CD14-positive monocyte (primary cell): ENCODE data around the gene MEIS1. TPM values are rescaled to one million over a fixed set of nuclear protein-coding genes. Genes with fewer than 3 reads are reported as not detected.

Experiments
- DNase-seq, 3 donors: peaks; one replicate each; pipeline ENCODE4 v3.0.0-alpha.2; 2011 to 2022
- H2AFZ ChIP-seq: 2 replicates; pipeline ENCODE4 v1.6.0; 2012; ENCODE audit warnings: mild to moderate bottlenecking, low read depth, low read length, inconsistent platforms; ENCODE audit not compliant: insufficient read depth, poor library complexity, severe bottlenecking
- H3K27ac ChIP-seq, 2 donors: 1 replicate in 1 of 2; 2 replicates in 1 of 2; pipeline ENCODE4 v1.5.1; 2012 to 2013; ENCODE audit warnings: low read length in 2 of 2, control low read depth in 1 of 2, inconsistent platforms in 1 of 2, low read depth in 1 of 2, mild to moderate bottlenecking in 1 of 2
- H3K27me3 ChIP-seq, 2 donors: one replicate each; pipeline versions ENCODE4 v1.6.0 to v1.6.1; 2011 to 2013; ENCODE audit warnings: low read length in 2 of 2; ENCODE audit not compliant: control insufficient read depth in 2 of 2, insufficient read depth in 2 of 2
- H3K36me3 ChIP-seq, 2 donors: replicated peaks in 1 of 2; 1 replicate in 1 of 2; 2 replicates in 1 of 2; pipeline versions ENCODE4 v1.5.1 to v1.6.1; 2012 to 2013; ENCODE audit warnings: low read length in 2 of 2, control low read depth in 1 of 2, inconsistent platforms in 1 of 2, mild to moderate bottlenecking in 1 of 2; ENCODE audit not compliant: insufficient read depth in 2 of 2, control insufficient read depth in 1 of 2
- H3K4me1 ChIP-seq, 2 donors: 1 replicate in 1 of 2; 2 replicates in 1 of 2; pipeline versions ENCODE4 v1.5.1 to v1.6.1; 2012 to 2013; ENCODE audit warnings: low read length in 2 of 2, control low read depth in 1 of 2, inconsistent platforms in 1 of 2, mild to moderate bottlenecking in 1 of 2, moderate library complexity in 1 of 2; ENCODE audit not compliant: insufficient read depth in 2 of 2, control insufficient read depth in 1 of 2
- H3K4me2 ChIP-seq: replicated peaks from 2 replicates; pipeline ENCODE3; 2012; ENCODE audit warnings: low read length, moderate library complexity, mild to moderate bottlenecking; ENCODE audit not compliant: poor library complexity, severe bottlenecking; ENCODE audit errors: extremely low read depth
- H3K4me3 ChIP-seq, 3 experiments: fragments of 200-600 bp in 1 of 3; sonication (generic) in 1 of 3; replicated peaks in 1 of 3; 1 replicate in 2 of 3; 2 replicates in 1 of 3; pipeline ENCODE4 v1.5.1; 2011 to 2013; ENCODE audit warnings: low read length in 3 of 3, mild to moderate bottlenecking in 3 of 3, control low read depth in 2 of 3, low read depth in 2 of 3, inconsistent platforms in 1 of 3, moderate library complexity in 1 of 3
- H3K79me2 ChIP-seq: 2 replicates; pipeline ENCODE4 v1.6.0; 2012; ENCODE audit warnings: mild to moderate bottlenecking, control low read depth, inconsistent platforms, low read length, moderate library complexity; ENCODE audit not compliant: insufficient read depth
- H3K9ac ChIP-seq: 2 replicates; pipeline ENCODE4 v1.6.0; 2017; ENCODE audit warnings: low read length, mild to moderate bottlenecking; ENCODE audit not compliant: insufficient read depth, poor library complexity, severe bottlenecking
- H3K9me3 ChIP-seq, 2 donors: replicated peaks in 1 of 2; 1 replicate in 1 of 2; 2 replicates in 1 of 2; pipeline versions ENCODE4 v1.5.1 to v1.6.1; 2012 to 2013; ENCODE audit warnings: low read length in 2 of 2, control low read depth in 1 of 2; ENCODE audit not compliant: control insufficient read depth in 1 of 2, insufficient read depth in 1 of 2
- H4K20me1 ChIP-seq: 2 replicates; pipeline ENCODE4 v1.6.0; 2012; ENCODE audit warnings: mild to moderate bottlenecking, low read length, control low read depth, moderate library complexity; ENCODE audit not compliant: insufficient read depth
- H3K27ac Mint-ChIP-seq, 7 donors: one replicate each; pipeline ENCODE4 v1.8.0; 2020; ENCODE audit warnings: mild to moderate bottlenecking in 7 of 7, mixed read lengths in 7 of 7, moderate library complexity in 6 of 7, inconsistent platforms in 2 of 7
- H3K27me3 Mint-ChIP-seq, 3 donors: one replicate each; pipeline ENCODE4 v1.8.0; 2021 to 2022; ENCODE audit warnings: low read depth in 3 of 3, mild to moderate bottlenecking in 3 of 3, mixed read lengths in 3 of 3, moderate library complexity in 3 of 3, inconsistent platforms in 1 of 3
- H3K36me3 Mint-ChIP-seq, 2 donors: one replicate each; pipeline ENCODE4 v1.8.0; 2020; ENCODE audit warnings: mixed read lengths in 2 of 2, inconsistent platforms in 1 of 2, mild to moderate bottlenecking in 1 of 2
- H3K4me1 Mint-ChIP-seq: one replicate; pipeline ENCODE4 v1.8.0; 2020; ENCODE audit warnings: mild to moderate bottlenecking, mixed read lengths
- H3K4me3 Mint-ChIP-seq, 2 donors: one replicate each; pipeline ENCODE4 v1.8.0; 2020; ENCODE audit warnings: mild to moderate bottlenecking in 2 of 2, mixed read lengths in 2 of 2, moderate library complexity in 1 of 2
- H3K9me3 Mint-ChIP-seq, 7 donors: one replicate each; pipeline ENCODE4 v1.8.0; 2020 to 2022; ENCODE audit warnings: mixed read lengths in 7 of 7, mild to moderate bottlenecking in 6 of 7, moderate library complexity in 6 of 7, inconsistent platforms in 2 of 7
- WGBS: methylation state at CpG from one replicate; pipeline ENCODE4 v1.1.5; 2013; ENCODE audit warnings: missing lambda C conversion rate; ENCODE audit not compliant: insufficient coverage; 5-methylcytosine and 5-hydroxymethylcytosine counted together
- intact Hi-C, 2 donors: fragments of 100-400 bp; cut with micrococcal nuclease; formaldehyde crosslinking; loops; one replicate each; pipeline versions ENCODE4 v1.15.0 to v1.15.1; 2023
- polyA plus RNA-seq, 3 donors: library from polyadenylated mRNA; depleted of rRNA in 1 of 3; unstranded in 2 of 3; stranded (reverse) in 1 of 3; fragments of 300-500 nt in 2 of 3; fragments of >200 nt in 1 of 3; fragmentation: Illumina TruSeq in 2 of 3; gene quantifications; 1 replicate in 2 of 3; 2 replicates in 1 of 3; pipeline ENCODE4 v1.2.3, GENCODE V29; 2012 to 2021
- TF ChIP-seq, protein P1 (sequence below): fragments of 200-600 bp; IDR thresholded peaks from one replicate; pipeline ENCODE4 v1.8.0; 2022; ENCODE audit warnings: antibody characterized with exemption, mild to moderate bottlenecking

Gene MEIS1
- polyA plus RNA-seq, 3 donors: 0.09 to 0.40 TPM; not detected in 1

GRCh38 chr2:66495788-66496640, 61.1 kb downstream of the MEIS1 start:
- Histone ChIP-seq H3K36me3 (no peaks in the 10 kb centered on the region), H3K27ac (no peak overlapping the region), H4K20me1 (no peaks in the 10 kb centered on the region), H3K27me3 (no peaks in the 10 kb centered on the region), H3K9ac (no peak overlapping the region), H3K79me2 (no peaks in the 10 kb centered on the region), H3K4me1 (peaks cover 2 to 6% of the 10 kb centered on the region in 2 donors), H3K4me2 (no peak overlapping the region), H3K9me3 (no peaks in the 10 kb centered on the region), H3K4me3 (no peak overlapping the region), H2AFZ (no peak overlapping the region)
- intact Hi-C loops: no loop called here
- Mint-ChIP-seq H3K4me1 (peaks cover 9% of the 10 kb centered on the region), H3K9me3 (no peaks in the 10 kb centered on the region), H3K27me3 (peaks cover 0 to 2% (median 1%) of the 10 kb centered on the region in 3 donors), H3K27ac (peak overlapping the region in 2 of 7 donors; percentile 32 to 43), H3K4me3 (no peak overlapping the region), H3K36me3 (no peaks in the 10 kb centered on the region)
- TF ChIP-seq, protein P1, sequence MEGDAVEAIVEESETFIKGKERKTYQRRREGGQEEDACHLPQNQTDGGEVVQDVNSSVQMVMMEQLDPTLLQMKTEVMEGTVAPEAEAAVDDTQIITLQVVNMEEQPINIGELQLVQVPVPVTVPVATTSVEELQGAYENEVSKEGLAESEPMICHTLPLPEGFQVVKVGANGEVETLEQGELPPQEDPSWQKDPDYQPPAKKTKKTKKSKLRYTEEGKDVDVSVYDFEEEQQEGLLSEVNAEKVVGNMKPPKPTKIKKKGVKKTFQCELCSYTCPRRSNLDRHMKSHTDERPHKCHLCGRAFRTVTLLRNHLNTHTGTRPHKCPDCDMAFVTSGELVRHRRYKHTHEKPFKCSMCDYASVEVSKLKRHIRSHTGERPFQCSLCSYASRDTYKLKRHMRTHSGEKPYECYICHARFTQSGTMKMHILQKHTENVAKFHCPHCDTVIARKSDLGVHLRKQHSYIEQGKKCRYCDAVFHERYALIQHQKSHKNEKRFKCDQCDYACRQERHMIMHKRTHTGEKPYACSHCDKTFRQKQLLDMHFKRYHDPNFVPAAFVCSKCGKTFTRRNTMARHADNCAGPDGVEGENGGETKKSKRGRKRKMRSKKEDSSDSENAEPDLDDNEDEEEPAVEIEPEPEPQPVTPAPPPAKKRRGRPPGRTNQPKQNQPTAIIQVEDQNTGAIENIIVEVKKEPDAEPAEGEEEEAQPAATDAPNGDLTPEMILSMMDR: peak; percentile 8
- WGBS: 79% methylated on average over 6 of the region's 13 CpGs
- peak in 1 of 3 donors; percentile 17 for DNase-seq

- Histone ChIP-seq H3K4me1 (peaks cover 2 to 6% of the 10 kb centered on the region in 2 donors), H3K27me3 (no peaks in the 10 kb centered on the region), H4K20me1 (no peaks in the 10 kb centered on the region), H3K9me3 (no peaks in the 10 kb centered on the region), H3K79me2 (no peaks in the 10 kb centered on the region), H3K4me2 (no peak overlapping the region), H3K9ac (no peak overlapping the region), H3K27ac (no peak overlapping the region), H3K4me3 (no peak overlapping the region), H3K36me3 (no peaks in the 10 kb centered on the region), H2AFZ (no peak overlapping the region)
- H3K4me1 Mint-ChIP-seq: peaks cover 9% of the 10 kb centered on the region
- WGBS: 44% methylated on average over 3 of the region's 5 CpGs
- peaks cover 0 to 2% (median 1%) of the 10 kb centered on the region in 3 donors for H3K27me3 Mint-ChIP-seq
- intact Hi-C loops: no loop called here
- H3K36me3 Mint-ChIP-seq: no peaks in the 10 kb centered on the region
- TF ChIP-seq, protein P1: peak; percentile 3
- no peaks in the 10 kb centered on the region for H3K9me3 Mint-ChIP-seq
- no peak for DNase-seq
- no peak overlapping the region for H3K27ac Mint-ChIP-seq
- H3K4me3 Mint-ChIP-seq: no peak overlapping the region
Measured at GRCh38 chr2:66496670-66497420, 61.9 kb downstream of the MEIS1 start.
